ENCODE results near the gene TOP3A. TPM values are rescaled to one million over a fixed set of nuclear protein-coding genes. Genes with fewer than 3 reads are reported as not detected.

Gene TOP3A
- polyA plus RNA-seq, 1 donor from 2014 or later = 19.5 TPM

GRCh38 chr17:18229771-18230170, 85.0 kb downstream of the TOP3A start:
- Mint-ChIP-seq H3K4me3 (no peak overlapping the region), H3K4me1 (peaks cover 0 to 10% (median 10%) of the 10 kb centered on the region in 3 donors), H3K36me3 (no peaks in the 10 kb centered on the region), H3K27ac (no peak overlapping the region), H3K9me3 (no peaks in the 10 kb centered on the region), H3K27me3 (no peaks in the 10 kb centered on the region)

- no peaks in the 10 kb centered on the region for H3K27me3 Mint-ChIP-seq
- no peaks in the 10 kb centered on the region for H3K36me3 Mint-ChIP-seq
- peaks cover 0 to 10% (median 10%) of the 10 kb centered on the region in 3 donors for H3K4me1 Mint-ChIP-seq
- H3K27ac Mint-ChIP-seq = no peak overlapping the region
- H3K4me3 Mint-ChIP-seq = no peak overlapping the region
- no peaks in the 10 kb centered on the region for H3K9me3 Mint-ChIP-seq
Observed at GRCh38 chr17:18229254-18229653, 85.5 kb downstream of the TOP3A start.

GRCh38 chr17:18228176-18228682, 86.6 kb downstream of the TOP3A start:
- H3K9me3 Mint-ChIP-seq = no peaks in the 10 kb centered on the region
- H3K27ac Mint-ChIP-seq = no peak overlapping the region
- no peaks in the 10 kb centered on the region for H3K36me3 Mint-ChIP-seq
- H3K4me3 Mint-ChIP-seq = peak overlapping the region in 1 of 4 donors; percentile 49
- H3K4me1 Mint-ChIP-seq = peaks cover 0 to 10% (median 10%) of the 10 kb centered on the region in 3 donors
- H3K27me3 Mint-ChIP-seq = no peaks in the 10 kb centered on the region

GRCh38 chr17:18227635-18228034, 87.2 kb downstream of the TOP3A start:
- H3K27ac Mint-ChIP-seq = no peak overlapping the region
- peak overlapping the region in 2 of 4 donors; percentile 49 to 85 for H3K4me3 Mint-ChIP-seq
- H3K27me3 Mint-ChIP-seq = no peaks in the 10 kb centered on the region
- H3K36me3 Mint-ChIP-seq = no peaks in the 10 kb centered on the region
- peaks cover 0 to 10% (median 10%) of the 10 kb centered on the region in 3 donors for H3K4me1 Mint-ChIP-seq
- no peaks in the 10 kb centered on the region for H3K9me3 Mint-ChIP-seq

- no peaks in the 10 kb centered on the region for H3K36me3 Mint-ChIP-seq
- peak overlapping the region; percentile 56 to 89 (median 80) for H3K27ac Mint-ChIP-seq
- peak overlapping the region; percentile 75 to 96 (median 94) for H3K4me3 Mint-ChIP-seq
- H3K9me3 Mint-ChIP-seq = no peaks in the 10 kb centered on the region
- H3K4me1 Mint-ChIP-seq = peaks cover 0 to 10% (median 10%) of the 10 kb centered on the region in 3 donors
- H3K27me3 Mint-ChIP-seq = no peaks in the 10 kb centered on the region
Observed at GRCh38 chr17:18226284-18226945, 88.4 kb downstream of the TOP3A start.

- H3K36me3 Mint-ChIP-seq = no peaks in the 10 kb centered on the region
- H3K9me3 Mint-ChIP-seq = no peaks in the 10 kb centered on the region
Observed at GRCh38 chr17:18225642-18226283, 89.0 kb downstream of the TOP3A start.

GRCh38 chr17:18225121-18225641, 89.6 kb downstream of the TOP3A start, which contains the start of gene LLGL1:
LLGL1 (plus strand) TSS chr17:18225635; CDS start chr17:18225683, 48 bp downstream.
- Mint-ChIP-seq H3K4me3 (peak within 1 kb of the TSS; percentile 75 to 96 (median 94)), H3K27ac (peak within 1 kb of the TSS; percentile 62 to 89 (median 80)), H3K36me3 (no peaks in the 10 kb centered on the region), H3K27me3 (no peaks in the 10 kb centered on the region), H3K4me1 (peaks cover 0 to 10% (median 10%) of the 10 kb centered on the region in 3 donors), H3K9me3 (no peaks in the 10 kb centered on the region)

More at GRCh38 chr17:18225642-18226283, 89.0 kb downstream of the TOP3A start:
- H3K27me3 Mint-ChIP-seq = no peaks in the 10 kb centered on the region
- H3K4me3 Mint-ChIP-seq = peak overlapping the region; percentile 75 to 96 (median 94)
- peak overlapping the region in 2 of 3 donors; percentile 80 to 89 for H3K27ac Mint-ChIP-seq
- H3K4me1 Mint-ChIP-seq = peaks cover 0 to 10% (median 10%) of the 10 kb centered on the region in 3 donors

GRCh38 chr17:18224387-18225120, 90.2 kb downstream of the TOP3A start:
- Mint-ChIP-seq H3K4me1 (peaks cover 0 to 10% (median 10%) of the 10 kb centered on the region in 3 donors), H3K27me3 (no peaks in the 10 kb centered on the region), H3K27ac (peak overlapping the region in 2 of 3 donors; percentile 62 to 71), H3K36me3 (no peaks in the 10 kb centered on the region), H3K9me3 (no peaks in the 10 kb centered on the region), H3K4me3 (peak overlapping the region in 3 of 4 donors; percentile 70 to 86 (median 70))

GRCh38 chr17:18224053-18224386, 90.8 kb downstream of the TOP3A start:
- Mint-ChIP-seq H3K27ac (peak overlapping the region in 1 of 3 donors; percentile 13), H3K4me1 (peaks cover 0 to 10% (median 10%) of the 10 kb centered on the region in 3 donors), H3K9me3 (no peaks in the 10 kb centered on the region), H3K27me3 (no peaks in the 10 kb centered on the region), H3K36me3 (no peaks in the 10 kb centered on the region), H3K4me3 (no peak overlapping the region)

Other genes starting within 250 kb of the TOP3A start
- gene DRG2, start 227.0 kb downstream of the TOP3A start, polyA plus RNA-seq = 47.8 TPM
- gene MYO15A, start 206.2 kb downstream of the TOP3A start, polyA plus RNA-seq = 0.48 TPM
- gene ALKBH5, start 131.2 kb downstream of the TOP3A start, polyA plus RNA-seq = 144 TPM
- 0.40 TPM for gene LLGL1, start 89.4 kb downstream of the TOP3A start, polyA plus RNA-seq
- gene FLII, start 56.3 kb downstream of the TOP3A start, polyA plus RNA-seq = 150 TPM
- gene MIEF2, start 54.3 kb downstream of the TOP3A start, polyA plus RNA-seq = 12.3 TPM
- 5.2 TPM for gene SMCR8, start 299 bp upstream of the TOP3A start, polyA plus RNA-seq
- 18.9 TPM for gene SHMT1, start 48.6 kb upstream of the TOP3A start, polyA plus RNA-seq
- not detected for gene EVPLL, start 62.8 kb upstream of the TOP3A start, polyA plus RNA-seq
- gene LGALS9C, start 161.8 kb upstream of the TOP3A start, polyA plus RNA-seq = not detected

Data from IgD-negative memory B cell (primary cell).